AG09319 (cell line): Measurements from ENCODE around the gene SWI5.

Experiments used
- DNase-seq: peaks from one replicate; pipeline ENCODE4 v3.0.0-alpha.2; 2010; ENCODE audit warnings: low read depth; ENCODE audit errors: extremely low read depth
- TF ChIP-seq, protein P1 (sequence below): IDR thresholded peaks from 2 replicates; pipeline ENCODE4 v1.5.1; 2011; ENCODE audit warnings: low read depth, mild to moderate bottlenecking, inconsistent platforms, low read length, moderate library complexity

The SWI5 gene

DNA sequence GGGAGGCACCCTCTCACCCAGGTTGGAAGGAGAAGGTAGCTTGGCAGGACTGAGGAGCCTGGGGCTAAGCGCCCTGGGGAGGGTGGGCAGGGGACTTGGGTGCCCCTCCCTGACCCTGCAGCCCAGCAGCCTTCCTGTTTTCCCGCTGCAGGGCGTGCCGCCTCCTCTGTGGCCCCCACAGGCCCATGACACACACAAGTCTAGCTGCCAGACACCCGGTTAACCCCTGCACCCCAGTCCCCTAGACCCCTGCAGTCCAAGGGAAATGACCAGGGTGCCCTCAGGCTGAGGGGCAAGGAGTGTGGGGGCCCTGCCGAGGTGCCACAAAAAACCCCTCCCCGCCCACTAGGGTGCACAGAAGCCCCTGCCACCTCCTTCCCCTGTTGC is 33.3 kb upstream of the SWI5 start:
- DNase-seq = no peak
- TF ChIP-seq, protein P1, sequence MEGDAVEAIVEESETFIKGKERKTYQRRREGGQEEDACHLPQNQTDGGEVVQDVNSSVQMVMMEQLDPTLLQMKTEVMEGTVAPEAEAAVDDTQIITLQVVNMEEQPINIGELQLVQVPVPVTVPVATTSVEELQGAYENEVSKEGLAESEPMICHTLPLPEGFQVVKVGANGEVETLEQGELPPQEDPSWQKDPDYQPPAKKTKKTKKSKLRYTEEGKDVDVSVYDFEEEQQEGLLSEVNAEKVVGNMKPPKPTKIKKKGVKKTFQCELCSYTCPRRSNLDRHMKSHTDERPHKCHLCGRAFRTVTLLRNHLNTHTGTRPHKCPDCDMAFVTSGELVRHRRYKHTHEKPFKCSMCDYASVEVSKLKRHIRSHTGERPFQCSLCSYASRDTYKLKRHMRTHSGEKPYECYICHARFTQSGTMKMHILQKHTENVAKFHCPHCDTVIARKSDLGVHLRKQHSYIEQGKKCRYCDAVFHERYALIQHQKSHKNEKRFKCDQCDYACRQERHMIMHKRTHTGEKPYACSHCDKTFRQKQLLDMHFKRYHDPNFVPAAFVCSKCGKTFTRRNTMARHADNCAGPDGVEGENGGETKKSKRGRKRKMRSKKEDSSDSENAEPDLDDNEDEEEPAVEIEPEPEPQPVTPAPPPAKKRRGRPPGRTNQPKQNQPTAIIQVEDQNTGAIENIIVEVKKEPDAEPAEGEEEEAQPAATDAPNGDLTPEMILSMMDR = no peak

DNA sequence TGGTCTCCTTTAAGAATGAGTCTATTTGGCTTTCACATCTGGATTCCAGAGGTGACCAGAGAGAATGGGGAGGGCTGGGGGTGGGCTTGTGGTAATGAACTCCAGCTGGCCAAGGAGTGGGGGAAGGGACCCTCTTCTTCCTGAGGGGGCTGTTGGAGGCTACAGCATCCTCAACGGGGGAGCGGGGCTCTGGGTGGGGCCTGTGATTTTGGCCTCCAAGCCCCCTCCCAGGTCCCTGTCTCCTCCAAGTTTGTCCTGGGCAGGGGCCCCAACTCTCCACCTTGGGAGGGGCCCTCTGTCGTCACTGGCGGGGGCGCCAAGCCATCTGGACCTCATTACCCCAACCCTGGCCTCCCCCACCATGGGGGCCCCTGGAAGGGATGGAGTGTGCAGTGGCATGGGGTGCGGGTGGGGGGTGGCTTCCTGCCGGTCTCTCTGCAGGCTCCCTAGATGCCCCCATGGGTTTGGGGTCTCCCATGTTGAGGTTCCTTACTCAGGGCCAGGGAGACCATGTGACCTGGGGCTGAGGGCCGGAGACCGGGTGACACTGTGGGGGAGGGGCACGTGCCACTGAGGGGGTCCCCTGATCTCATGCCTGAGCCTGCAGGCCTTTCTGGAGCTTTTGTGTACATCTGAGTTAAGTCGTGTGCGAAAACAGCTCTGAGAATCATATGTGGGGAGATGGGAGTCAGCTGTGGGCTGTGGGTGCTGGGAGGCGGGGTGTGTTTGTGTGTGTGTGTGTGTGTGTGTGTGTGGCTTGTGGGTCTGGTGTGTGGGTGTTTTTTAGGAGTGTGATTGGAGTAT is 32.7 kb upstream of the SWI5 start:
- no peak for DNase-seq
- TF ChIP-seq, protein P1 = no peak

DNA sequence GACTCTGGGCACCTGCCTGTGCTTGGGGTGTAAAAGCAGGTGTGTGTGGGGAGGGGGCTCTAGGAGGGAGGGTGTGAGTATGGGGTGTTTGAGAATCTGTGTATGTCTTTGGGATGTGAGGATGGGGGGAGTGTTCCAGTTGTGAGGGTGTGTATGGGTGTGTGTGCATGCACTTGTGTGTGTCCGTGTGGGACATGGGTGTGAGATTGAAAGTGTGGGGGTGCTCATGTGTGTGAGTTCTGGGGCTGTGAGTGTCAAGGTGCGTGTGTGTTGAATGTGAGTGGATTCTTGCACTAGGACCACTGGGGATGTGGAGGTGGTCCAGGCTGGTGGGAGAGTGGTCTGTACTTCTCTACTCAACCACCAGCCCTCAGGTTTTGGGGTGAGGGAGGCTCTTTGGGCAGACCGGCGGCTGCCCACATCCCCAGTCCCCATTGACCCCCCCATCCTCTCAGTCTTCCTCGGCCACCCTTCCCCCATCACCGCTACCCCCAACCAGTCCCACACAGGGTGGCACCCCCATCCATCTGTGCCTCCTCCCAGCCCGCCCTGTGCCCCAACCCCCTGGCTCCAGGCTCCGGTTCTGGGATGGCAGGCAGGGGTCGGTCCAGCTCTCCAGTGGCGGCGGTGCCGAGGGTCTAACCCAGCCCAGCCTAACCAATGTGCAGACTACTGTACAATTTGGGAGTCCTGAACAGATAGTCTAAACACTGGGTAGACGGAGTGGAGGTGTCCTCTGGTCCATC is 31.8 kb upstream of the SWI5 start:
- no peak for DNase-seq

DNA sequence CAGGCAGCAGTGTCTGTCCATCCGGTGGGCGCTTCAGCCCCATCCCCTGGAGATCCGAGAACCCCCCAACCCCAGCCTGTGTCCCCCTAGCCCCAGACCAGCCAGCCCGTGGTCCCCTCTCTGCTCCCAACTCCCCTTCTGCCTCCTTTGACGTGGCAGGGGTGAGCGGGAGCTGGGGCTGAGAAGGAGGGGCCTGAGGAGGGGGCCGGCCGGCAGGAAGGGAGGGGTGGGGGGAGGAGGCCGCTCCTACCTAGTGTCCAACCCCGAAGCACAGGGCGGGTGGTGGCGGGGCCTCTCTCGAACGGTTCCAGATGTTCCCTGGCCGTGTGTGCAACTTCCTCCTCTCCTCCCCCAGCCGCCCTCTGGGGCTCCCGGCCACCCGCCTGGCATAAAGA is 31.2 kb upstream of the SWI5 start:
- DNase-seq = peak; percentile 91
- TF ChIP-seq, protein P1 = no peak

More for the DNA sequence above, 31.8 kb upstream of the SWI5 start:
- TF ChIP-seq, protein P1 = no peak

DNA sequence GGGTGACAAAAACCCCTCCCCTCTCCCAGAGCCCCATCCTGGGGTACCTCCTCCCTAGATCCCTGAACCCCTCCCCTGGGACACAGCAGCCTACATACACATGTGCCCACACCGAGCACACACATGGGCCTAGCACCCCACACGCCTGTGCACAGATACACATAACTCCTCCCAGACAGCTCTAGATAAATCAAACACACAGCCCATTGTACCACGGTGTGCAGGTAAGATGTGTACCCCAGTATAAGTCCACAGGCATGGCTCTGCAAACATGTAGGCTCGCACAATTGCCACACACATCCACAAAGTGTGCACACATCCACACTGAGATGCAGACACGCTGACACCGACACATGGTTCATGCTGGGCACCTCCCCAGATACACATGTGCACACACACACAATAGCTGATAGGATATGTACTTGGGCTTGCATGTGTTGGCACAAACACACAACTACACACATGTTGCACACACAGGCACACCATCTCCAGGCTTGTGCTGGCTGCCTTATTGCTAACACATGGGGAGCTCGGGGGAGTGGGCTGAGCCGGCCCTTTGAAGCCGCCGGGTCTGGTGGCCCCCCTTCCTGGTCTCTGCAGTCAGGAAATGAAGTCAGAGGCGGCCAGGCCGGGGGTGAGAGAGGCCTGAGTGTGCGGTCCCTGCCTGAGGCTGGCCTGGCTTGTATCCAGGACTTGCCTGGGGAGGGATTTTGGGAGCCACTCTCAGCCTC is 30.5 kb upstream of the SWI5 start:
- TF ChIP-seq, protein P1 = no peak
- DNase-seq = no peak

DNA sequence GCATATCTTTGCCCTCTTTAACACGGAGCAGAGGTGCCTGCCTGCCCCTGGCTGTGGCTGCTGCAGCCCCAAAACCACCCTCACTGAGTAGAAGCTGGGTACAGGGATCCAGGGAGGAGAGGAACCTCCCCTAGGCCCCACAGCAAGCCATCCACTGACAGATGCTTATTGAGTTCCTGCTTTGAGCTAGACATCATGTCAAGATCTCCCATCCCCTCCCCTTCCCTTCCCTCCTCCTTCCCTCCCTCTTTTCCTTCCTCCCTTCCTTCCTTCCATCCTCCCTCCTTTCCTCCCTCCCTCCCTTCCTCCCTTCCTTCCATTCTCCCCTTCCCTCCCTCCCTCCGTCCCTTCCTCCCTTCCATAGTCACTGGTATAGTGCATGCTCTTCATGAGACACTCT is 29.6 kb upstream of the SWI5 start:
- TF ChIP-seq, protein P1 = no peak

DNA sequence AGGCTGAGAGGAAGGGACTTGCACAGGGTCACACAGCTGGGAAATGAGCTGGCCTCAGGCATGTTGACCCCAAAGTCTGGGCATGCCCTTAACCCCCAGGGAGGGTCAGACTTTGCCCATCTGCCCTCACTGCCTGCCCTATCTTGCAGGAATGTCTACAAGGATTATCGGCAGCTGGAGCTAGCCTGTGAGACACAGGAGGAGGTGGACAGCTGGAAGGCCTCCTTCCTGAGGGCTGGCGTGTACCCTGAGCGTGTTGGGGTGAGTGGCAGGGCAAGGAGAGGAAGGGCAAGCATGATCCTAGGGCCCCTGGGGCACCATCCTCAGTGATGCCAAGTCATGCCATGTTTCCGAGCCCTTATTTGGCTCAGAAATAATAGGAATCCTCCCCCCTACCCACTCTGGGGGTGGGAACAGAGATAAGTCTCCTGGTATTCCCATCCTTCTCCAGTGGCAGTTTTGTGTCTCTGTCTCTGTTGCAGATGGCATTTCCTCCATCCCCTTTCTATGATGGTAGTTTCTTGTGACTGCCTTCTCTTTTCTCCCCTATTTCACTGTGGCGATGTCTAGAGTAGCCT is 28.8 kb upstream of the SWI5 start:
- TF ChIP-seq, protein P1 = no peak
- DNase-seq = no peak

More for the DNA sequence above, 29.6 kb upstream of the SWI5 start:
- no peak for DNase-seq
